Measurements from ENCODE around the gene LCN1. TPM values are rescaled to one million over a fixed set of nuclear protein-coding genes. Genes with fewer than 3 reads are reported as not detected.
"Not testable (repeated sequence)": the region's sequence is repeated elsewhere in the genome, so short reads cannot be mapped to it uniquely, and the experiment has no call there.

The LCN1 gene
- total RNA-seq, 1 donor from 2014 or later, result not detected

DNA sequence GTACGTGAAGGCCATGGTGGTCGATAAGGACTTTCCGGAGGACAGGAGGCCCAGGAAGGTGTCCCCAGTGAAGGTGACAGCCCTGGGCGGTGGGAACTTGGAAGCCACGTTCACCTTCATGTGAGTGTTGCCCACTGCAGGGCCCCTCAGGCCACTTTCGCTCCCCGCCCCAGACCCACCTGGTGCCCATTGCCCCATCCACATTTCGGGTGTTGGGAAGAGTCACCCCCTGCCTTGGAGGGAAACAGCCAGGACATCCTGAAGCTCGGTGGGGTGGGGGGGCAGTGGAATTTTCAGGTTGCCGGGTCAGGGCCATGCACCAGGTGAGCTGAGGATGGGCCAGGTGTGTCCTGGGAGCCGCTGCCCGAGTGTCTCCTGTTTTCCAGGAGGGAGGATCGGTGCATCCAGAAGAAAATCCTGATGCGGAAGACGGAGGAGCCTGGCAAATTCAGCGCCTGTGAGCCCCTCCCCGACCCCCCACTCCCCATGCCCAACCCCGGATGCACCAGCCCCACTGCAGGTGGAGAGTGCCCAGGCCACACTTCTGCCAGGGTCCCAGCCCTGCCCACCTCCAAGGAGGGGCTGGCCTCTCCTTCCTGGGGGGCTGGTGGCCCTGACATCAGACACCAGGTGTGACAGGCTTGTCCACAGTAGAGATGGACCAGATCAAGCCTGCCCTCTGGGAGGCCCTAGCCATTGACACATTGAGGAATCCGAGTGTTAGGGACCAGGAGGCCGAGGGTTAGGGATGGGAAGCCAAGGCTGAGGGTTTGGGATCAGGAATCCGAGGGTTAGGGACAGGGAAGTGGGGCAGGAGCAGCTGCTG is 25.8 kb downstream of the LCN1 start:
- DNase-seq (ENCODE audit: low spot score), result not testable (repeated sequence)

DNA sequence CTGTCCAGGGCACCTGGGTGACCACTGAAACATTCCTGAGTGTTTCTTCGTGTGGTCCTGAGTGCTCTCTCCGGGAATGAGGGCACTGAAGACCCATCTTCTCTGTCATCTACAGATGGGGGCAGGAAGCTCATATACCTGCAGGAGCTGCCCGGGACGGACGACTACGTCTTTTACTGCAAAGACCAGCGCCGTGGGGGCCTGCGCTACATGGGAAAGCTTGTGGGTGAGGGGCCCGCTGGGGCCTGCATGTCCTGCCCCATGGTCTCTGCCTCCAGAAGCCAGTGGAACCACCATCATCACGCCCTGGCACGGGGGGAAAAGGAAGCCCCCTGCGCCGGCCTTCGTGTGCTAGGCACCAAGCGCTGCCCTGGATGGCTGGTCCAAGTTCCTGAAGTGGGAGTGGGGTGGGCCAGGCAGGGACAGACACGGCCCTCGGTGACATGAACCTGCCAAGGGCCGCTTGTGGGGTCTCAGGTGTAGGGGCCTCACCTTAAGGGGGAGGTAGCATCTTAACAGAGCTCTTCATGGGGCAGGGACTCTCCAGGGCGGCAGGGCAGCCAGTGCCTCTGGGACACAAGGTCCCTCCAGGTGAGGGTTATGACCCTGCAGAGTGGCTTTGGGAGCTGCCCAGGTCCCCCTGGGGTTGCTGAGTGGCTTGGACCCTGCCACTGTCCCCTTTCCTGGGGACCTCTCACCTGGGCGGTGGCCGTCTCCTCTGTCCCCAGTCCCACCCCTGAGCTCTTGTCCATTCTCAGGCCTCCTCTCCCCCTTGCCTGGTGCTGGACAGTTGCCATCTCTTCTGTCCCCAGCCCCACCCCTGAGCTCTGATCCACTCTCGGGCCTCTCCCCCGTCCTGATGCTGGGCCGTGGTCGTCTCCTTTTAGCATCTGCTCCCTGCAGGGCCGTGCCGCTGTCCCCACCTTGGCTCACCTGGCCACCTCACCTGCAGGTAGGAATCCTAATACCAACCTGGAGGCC is 26.8 kb downstream of the LCN1 start:
- DNase-seq (ENCODE audit: low spot score), result no peak

DNA sequence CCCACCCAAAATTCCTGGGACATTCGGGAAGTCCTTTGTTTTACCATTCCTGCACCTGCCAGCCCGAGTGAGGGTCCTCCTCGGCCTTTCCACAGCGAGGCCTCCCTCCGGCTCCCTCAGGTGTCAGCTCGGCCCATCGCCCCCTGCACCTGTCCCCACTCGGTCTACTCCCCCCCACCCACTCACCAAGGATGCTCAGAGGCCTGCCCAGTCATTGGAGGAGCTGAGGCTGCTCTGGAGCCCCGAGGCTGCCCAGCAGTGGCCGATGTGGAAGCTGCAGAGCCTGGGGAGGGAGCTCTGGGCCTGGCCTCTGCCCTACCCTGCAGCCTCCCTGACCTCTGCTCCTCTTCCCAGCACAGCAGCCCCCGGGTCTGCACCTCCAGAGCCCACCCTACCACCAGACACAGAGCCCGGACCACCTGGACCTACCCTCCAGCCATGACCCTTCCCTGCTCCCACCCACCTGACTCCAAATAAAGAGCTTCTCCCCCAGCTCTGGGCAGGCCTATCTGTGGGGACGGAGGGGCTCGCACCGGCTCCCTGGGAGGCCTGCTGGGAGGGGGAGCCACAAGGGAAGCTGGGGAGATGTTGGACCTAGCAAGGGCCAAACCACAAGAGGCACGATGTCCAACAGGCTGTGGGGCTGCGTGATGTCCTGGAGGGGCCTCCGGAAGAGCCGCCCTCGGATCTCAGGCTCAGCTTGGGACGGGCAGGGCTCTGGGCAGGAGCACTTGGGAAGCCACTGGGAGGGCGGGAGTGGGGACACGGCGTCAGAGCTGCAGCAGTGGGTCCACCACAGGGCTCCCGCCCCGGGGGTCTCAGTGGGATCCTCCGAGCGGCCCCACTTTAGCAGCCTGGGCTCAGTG is 28.5 kb downstream of the LCN1 start:
- DNase-seq (ENCODE audit: low spot score), result not testable (repeated sequence)

DNA sequence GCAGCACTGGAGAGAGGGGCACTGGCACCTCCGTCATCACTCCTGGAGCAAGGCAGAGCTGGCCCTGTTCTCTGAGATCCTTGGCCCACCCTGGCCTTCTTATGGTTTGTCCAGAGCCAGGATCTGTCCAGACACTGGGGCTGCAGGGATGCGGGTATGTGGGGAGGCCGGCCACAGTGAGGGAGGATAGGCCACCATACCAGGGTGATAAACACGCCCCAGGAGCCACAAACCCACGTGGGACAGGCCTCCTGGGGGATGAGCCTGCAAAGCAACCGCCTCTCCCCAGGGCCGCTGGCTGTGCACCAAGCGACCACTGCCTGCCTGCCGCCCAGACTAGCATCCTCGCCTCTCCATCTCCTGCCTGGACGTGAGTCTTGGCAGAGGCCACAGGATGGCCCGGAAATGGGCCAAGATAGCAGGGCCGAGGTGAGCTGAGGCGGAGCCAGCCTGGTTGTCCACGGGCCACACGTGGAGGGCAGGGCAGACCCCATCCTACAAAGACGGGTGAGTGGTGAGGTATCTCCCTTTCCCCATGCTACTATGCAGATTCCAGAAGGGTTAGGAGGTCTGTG is 29.2 kb downstream of the LCN1 start:
- DNase-seq (ENCODE audit: low spot score), result no peak

DNA sequence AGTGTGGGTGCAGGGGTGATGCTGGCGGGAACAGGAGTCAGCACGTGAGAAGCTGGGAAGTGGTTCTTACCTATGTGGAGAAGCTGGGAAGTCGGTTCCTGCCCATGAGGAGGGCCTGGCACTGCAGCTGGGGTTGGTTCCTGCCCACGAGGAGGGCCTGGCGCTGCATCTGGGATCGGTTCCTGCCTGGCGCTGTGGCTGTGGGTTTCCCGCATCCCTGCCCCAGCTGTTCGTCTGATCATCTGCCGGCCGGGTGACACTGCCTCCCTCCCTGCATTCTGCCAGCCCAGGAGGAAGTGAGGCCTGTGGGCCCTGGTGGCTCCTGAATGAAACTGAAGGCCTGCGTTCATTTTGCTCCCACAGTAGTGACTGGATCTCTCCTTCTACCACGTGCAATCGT is 29.8 kb downstream of the LCN1 start:
- no peak for DNase-seq (ENCODE audit: low spot score)

DNA sequence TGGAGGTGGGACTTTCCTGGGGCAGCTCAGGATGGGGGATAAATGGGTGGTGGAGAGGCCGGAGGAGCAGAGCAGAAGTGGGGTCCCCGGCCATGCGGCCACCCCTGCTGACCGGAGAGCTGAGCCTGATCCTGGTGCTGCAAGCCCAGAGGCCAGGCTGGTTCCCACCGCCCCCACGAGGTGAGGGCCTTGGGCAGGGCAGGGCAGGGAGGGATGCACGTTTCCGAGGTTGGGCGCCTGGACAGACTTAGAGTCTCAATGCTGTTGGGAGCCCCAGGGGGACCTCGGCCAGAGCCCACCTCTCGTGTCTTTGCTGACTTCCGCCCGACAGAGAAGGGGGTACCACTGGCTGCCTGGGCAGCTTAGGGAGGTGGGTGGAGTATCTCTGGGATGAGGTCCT is 30.2 kb downstream of the LCN1 start:
- DNase-seq (ENCODE audit: low spot score), result no peak

DNA sequence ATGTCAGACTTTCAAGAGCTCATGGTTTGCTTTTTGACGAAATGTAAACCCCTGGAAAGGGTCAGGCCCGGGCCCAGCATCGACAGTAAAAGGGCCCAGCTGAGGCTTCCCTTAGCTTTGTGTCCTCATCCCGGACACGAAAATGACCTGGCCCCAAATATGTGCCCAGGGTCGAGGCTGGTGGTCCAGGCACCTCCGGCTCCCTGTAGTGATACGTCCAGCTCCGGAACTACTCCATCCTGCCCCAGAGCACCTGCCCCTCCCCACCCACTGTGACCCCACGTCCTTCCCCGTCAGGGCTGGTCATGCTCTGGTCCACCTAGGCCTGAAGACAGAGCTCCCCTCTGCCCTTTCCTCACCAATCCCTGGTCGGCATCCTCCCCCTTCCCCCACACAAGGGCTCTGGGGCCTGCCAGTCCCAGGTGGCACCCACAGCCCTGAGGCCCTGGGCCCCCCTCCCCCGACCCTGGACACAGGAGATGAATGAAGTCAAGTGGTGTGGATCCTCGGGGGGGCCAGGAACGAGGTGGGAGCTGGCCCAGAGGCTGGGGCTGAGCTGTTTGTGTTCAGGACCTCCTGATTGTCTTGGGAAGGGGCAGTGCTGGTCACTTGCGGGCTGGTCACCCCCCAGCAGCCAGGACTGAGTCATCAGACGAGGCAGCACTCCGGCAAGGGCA is 30.9 kb downstream of the LCN1 start:
- DNase-seq (ENCODE audit: low spot score), result no peak

DNA sequence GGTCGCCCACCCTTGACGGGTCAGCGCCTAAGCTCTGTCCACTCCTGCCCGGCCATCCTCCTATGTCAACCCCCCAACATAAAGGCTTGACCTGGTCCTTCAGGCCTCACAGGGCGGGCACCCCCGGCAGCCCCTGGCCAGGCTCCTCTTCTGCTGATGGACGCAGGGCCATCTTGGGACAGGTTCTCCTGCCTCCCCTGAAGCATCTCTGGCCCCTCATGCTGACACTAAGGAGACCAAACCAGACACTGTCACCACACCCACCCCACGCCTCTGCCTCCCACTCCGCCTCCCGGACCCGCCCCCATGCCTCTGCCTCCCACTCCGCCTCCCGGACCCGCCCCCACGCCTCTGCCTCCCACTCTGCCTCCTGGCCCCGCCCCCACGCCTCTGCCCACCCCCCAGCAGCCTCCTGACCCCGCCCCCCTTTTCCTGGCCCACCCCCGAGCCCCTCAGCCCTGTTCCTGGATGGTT is 31.5 kb downstream of the LCN1 start:
- no peak for DNase-seq (ENCODE audit: low spot score)

DNA sequence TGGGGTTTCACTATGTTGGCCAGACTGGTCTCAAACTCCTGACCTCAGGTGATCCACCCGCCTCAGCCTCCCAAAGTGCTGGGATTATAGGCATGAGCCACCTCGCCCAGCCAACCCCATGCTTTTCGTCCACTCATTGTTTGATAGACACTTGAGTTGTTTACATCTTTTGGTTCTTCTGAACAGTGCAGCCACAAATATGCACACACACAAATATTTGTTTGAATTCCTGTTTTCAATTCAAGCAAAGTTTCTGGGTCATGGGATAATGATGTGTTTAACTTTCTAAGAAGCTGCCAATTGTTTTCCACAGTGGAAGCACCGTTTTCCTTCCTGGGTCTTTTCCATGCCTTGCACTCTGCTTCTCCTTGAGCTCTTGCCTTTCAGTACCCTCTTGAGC is 33.5 kb downstream of the LCN1 start:
- DNase-seq (ENCODE audit: low spot score), result no peak

DNA sequence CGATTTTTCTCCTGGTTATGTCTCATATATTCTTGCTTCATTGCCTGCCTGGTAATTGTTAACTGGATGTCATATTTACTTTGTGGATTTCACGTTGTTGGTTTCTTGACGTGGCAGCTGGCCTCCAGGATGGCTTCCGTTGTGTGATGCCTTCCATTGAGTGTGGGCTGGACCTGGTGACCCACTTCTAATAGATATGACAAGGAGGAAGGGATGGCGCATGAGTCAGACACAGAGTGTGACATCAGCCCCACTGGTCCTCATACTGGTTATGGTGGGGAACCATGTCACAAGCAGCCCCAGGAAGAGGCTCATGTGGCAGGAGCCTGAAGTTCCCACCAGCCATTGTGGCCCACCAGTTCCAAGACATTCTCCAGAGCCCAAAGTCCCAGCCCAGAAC is 34.0 kb downstream of the LCN1 start:
- DNase-seq (ENCODE audit: low spot score), result no peak

DNA sequence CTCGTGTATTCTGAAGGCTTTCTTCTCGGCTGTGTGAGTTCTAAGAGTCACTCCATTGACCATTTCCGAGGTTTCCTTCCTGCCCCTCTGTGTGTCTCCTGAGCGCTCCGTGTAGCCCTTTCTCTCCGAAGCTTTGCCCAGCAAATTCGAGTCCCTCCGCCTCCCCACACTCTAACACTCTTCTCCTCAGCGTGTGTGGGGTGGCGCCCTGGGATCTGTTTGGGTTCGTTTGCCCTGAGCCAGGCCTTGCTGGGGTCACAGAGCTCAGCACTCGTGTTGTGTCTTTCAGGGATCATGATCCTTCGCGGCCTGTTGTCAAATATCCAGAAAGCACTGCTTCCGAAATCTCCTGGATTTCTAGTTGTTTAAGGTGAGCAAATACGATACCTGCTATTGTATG is 34.7 kb downstream of the LCN1 start:
- DNase-seq (ENCODE audit: low spot score), result no peak

DNA sequence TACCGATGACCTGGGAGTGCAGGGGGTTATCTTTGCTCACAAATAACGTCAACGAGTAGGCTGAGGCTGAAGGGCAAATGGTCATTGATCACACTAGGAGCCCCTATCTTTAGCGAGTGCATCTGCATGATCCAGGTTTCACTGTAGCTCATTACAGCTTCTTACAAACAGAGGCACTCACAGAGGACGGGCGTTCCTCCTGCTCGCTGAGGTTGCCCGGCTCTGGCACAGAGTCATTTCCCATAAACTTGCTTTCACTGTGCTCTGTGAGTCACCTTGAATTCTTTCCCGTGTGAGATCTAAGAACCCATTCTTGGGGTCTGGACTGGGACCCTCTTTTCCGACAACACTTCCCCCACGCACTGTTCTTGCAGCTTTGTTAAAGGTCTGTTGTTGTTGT is 38.4 kb downstream of the LCN1 start:
- DNase-seq (ENCODE audit: low spot score), result no peak

DNA sequence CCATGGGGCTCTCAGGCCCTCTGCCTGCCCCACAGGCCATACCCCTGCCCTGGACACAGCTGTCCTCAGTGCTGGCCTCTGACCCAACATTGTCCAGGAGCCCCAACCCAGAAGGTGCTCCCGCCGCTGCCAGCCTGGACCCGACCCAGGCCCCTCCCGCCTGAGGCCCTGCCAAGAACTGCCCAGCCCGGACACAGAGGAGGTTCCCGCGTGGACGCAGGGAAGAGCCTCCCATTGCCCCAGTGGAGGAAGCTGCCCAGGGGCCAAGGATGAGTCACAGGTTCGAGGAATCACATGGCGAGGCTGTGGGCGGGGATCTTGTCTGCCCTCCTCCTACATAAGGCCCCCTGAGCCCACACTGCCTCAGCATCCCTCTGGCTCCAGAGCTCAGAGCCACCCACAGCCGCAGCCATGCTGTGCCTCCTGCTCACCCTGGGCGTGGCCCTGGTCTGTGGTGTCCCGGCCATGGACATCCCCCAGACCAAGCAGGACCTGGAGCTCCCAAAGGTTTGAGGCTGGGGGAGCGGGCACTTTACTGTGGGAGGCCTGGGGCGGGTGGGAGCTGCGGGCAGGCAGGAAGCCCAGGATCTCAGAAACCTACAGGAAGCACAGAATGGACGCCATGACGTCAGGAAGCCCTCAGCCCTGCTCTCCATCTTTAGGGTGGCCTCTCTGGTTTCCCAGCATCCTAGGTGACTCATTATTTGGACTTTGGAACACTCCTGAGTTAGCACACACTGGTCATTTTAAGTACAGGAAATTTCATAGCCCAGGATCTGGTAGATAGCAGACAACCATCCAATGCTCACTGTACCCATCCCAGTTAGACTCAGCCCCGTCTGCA is 40.4 kb downstream of the LCN1 start, which contains the start of gene PAEP:
Gene PAEP (plus strand): TSS at position 366 of the 844 bp plus-strand sequence.
- DNase-seq (ENCODE audit: low spot score), result no peak

DNA sequence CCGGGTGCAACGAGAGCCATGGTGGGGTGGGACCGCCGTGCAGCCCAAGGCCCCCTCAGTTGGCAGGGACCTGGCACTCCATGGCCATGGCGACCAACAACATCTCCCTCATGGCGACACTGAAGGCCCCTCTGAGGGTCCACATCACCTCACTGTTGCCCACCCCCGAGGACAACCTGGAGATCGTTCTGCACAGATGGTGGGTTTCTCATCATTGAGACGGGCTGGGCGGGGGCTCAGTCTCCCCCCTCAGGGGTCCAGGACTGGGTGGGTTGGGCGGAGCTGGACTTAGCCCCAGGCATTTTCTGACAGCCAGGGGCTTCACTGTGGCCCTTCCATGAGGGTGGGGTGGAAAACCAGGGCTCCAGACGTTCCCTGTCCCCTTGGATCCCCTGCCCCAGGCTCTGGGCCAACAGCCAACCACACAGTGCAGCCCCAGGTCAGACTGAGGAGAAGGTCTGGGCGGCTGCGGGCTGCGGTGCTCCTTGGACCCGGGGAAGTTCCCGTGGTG is 41.0 kb downstream of the LCN1 start:
- DNase-seq (ENCODE audit: low spot score), result no peak

DNA sequence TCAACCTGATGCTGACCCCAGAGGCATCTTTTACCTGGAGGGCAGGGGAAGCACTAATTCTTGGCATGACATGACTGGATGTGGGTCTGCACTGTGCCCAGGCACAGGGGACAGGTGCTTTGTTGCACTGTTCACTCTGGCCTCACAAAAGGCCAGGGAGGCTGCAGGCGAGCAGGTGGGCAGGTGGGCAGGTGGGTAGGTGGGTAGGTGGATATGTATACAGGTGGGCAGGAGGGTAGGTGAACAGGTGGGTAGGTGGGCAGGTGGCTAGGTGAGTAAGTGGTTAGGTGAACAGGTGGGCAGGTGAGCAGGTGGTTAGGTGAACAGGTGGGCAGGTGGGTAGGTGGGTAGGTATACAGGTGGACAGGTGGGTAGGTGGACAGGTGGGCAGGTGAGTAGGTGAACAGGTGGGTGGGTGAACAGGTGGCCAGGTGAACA is 41.8 kb downstream of the LCN1 start:
- no peak for DNase-seq (ENCODE audit: low spot score)

DNA sequence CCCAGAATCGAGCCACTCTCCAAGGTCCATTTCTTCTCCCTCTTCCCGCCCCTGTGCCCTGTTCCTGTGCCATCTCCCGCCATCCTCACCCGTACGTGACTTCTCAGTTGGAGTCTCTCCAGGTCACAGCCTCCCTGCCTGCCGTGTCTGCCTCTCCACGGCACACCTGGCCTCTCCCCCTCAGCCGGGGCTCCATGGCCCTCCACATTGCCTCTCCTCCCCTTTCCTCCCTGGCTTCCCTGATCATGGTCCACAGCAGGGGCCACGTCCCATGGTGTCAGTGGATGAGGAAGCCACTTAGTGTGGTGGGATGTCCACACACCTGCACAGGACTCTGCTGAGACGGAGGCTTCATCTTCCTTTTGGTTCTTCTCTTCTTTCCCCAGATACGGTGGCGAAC is 42.6 kb downstream of the LCN1 start:
- DNase-seq (ENCODE audit: low spot score), result no peak

DNA sequence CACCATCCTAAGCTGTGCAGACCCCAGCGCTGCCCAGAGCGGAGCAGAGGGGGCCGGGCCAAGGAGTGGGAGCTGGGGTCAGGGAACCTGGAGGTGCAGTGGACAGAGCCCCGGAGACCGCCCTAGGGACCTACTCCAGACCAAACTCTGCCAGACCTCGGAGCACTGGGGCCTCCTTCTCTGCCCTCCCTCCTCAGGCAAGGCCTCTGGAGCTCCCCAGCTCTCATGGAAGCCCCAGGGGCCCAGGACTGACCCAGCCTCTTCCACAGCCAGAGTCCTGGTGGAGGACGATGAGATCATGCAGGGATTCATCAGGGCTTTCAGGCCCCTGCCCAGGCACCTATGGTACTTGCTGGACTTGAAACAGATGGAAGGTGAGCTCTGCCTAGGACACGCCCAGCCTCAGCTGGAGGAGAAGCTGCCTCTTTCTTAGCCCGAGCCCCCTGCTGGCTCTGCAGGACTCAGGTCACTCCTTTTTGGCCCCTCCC is 43.9 kb downstream of the LCN1 start:
- DNase-seq (ENCODE audit: low spot score), result no peak

DNA sequence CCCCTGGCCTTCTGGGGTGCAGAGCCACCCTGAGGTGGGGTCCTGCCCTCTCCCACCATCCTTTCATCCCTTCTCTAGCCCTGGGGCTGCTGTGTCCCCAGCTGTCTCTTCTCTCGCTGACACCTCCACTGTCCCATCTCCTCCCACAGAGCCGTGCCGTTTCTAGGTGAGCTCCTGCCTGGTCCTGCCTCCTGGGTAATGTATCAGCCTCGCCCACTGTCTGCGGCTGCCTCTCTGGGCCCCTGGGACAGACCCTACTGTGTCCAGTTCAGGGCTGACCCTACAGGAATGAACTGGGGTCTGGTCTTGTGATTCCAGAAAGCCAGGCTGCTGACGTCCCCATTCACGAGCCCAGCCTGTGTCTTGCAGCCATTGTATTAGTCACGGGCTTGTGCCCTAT is 44.4 kb downstream of the LCN1 start:
- no peak for DNase-seq (ENCODE audit: low spot score)

DNA sequence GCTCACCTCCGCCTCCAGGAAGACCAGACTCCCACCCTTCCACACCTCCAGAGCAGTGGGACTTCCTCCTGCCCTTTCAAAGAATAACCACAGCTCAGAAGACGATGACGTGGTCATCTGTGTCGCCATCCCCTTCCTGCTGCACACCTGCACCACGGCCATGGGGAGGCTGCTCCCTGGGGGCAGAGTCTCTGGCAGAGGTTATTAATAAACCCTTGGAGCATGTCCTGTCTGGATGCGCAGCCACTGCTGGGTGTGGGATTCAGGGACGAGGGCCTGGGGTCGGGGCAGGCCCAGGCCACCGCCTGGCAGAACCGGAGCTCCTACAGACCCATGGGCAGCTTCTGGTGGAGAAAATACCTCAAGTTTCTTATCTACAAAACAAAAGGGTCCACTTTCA is 45.3 kb downstream of the LCN1 start:
- DNase-seq (ENCODE audit: low spot score), result no peak

Data from umbilical cord (tissue), 2 donors.